ENCODE measurements around the gene ATP6V1B1.
"Not testable (repeated sequence)": the region's sequence is repeated elsewhere in the genome, so short reads cannot be mapped to it uniquely, and the experiment has no call there.

The ATP6V1B1 gene

GRCh38 chr2:70990216-70990615 is 54.5 kb downstream of the ATP6V1B1 start:
- DNase-seq (ENCODE audit: low read depth): no peak

DNA sequence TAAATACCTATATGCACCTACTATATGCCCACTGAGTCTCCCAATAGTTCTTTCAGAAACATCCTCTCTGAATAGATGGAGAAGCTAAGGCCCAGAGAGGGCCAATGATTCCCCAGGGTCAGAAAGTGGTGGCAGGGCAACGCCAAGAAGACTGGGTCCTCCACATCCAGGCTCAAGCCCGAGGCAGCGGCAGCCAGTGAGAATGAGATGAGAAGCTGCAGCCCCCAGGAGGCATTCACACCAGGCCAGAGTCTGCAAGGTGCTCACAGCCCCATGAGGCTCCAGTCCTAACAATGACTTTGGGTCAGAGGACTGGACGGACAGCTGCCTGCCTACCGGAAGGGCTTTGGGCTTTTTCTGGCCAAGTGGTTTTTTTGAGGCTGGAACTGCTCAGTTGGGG is 55.4 kb downstream of the ATP6V1B1 start:
- no peak for DNase-seq (ENCODE audit: low read depth)

DNA sequence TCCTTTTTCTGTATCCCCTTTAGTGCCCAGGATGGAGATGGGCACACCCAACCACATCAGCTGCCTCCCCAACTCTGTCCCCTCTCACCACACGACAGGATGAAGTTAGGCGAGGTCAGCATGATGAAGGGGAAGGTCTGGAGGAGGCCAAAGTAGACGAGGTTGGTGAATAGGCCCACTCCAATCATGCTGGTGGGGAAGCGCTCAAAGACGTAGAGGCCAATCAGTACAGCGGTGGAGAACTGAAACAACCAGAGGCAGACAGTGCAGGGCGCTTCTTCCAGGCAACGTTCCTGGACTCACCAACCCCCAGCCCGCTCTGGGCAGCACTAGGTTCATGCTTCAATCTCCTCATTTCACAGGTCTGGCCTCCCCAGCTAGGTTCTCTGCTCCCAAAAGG is 56.0 kb downstream of the ATP6V1B1 start:
- DNase-seq (ENCODE audit: low read depth): no peak

DNA sequence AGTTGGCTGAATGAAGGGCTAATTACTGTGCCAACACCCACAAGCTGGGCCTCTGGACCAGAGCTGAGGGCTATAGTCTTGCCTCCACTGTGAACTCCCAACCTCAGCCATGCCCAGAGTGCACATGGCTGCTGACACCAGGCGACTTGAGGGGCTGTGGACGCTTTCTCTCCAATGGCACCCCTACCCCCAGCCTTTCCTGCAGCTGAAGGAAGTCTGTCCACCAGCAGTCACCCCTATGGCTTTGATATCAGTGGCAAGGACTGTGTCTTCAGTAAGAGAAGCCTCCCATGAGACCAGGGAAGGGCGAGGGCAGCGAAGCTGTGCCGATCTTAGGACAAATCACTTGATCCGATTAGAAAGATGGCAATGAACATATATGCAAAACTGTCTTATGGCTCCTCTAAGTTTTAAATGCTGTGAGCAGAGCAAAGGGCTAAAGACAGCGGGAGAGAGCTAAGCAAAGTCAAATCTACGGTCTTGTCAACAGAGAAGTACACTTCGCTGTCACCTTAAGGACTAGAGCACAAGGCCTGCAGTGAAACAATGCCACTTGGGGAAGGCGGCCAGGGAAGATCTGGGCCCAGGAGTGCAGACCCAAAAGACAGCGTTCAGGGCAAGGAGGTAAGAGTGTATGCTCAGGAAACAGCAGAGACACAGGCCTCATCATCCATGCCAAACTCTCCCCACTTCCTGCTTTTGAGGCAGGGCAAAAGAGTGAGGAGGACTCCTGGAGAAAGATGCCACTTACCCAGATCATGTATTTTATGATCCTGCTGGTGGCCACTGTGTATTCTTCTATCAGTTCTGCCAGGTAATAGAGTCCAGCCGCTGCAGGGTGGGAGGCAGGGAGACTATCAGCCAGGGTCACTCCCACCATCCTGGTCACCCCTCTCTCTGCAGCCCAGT is 57.5 kb downstream of the ATP6V1B1 start:
- DNase-seq (ENCODE audit: low read depth): no peak

- peak; percentile 36 for DNase-seq (ENCODE audit: low read depth)
Measured at GRCh38 chr2:70994009-70994698, 58.5 kb downstream of the ATP6V1B1 start.

DNA sequence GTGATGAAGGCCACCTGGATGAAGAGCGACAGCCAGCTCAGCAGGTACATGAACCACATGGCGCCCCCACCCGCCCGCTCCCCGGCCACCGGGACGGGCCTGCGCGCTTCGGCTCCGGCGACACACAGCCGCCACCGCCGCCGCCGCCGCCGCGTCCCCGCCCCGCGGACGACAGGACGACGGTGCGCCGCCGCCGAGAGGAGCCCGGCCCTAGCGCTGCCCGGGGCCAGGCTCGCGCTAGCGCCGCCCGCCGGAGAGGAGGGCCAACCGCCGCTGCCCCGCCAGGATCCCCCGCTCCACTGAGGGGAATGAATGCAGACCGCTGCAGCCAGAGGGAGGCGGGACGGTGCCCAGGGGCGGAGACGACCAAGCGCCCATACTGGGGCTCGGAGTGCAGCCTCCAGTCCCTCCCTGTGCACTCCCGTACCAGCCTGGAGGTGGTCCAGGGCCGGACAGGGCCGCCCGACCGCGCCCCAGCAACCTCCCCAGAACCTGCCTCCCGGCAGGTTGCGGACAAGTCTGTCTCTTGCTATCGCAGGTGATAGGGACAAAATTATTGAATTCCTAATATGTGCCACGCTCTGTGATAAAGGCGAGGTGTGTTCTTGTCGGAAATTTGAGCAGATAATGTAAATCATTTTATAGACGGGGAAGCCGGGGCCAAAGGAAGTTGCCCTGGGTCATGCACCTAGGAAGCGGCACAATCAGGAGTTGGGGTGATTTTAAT is 59.2 kb downstream of the ATP6V1B1 start, which contains the start of gene TEX261:
Gene TEX261 (minus strand): TSS at position 175 of the 727 bp plus-strand sequence. CDS start 116 bp downstream, at position 59.
- peak; percentile 91 for DNase-seq (ENCODE audit: low read depth)

GRCh38 chr2:70995426-70995729 is 59.7 kb downstream of the ATP6V1B1 start:
- DNase-seq (ENCODE audit: low read depth): peak; percentile 38

DNA sequence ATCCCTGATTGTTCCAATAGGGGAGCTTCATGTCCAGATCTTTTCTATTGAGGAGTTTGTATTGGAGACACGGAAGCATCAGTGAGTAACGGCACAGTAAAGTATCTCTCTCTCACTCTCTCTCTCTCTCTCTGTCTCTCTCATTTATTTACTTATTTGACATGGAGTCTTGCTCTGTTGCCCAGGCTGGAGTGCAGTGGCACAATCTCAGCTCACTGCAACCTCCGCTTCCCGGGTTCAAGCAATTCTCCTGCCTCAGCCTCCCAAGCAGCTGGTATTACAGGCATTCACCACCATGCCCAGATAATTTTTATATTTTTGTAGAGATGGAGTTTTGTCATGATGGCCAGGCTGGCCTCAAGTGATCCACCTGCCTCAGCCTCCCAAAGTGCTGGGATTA is 63.2 kb downstream of the ATP6V1B1 start:
- DNase-seq (ENCODE audit: low read depth): not testable (repeated sequence)

DNA sequence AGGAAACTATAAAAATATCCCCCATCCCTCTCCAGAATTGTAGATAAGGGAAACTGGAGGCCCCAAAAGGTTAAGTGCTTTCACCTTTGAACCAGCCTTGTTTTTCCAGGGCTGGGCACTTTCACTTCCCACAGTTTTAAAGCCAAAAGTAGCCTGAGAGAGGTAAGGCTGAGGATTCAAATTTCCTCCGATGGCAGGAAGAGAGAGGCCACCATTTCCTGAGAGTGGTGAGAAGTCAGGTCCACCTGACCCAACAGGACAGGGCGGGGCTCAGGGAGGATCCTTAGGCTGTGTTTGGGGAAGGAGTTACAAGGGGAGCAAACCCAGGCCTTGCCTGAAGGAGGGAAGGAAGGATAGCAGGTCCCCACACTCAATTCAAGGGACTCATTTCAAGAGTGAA is 63.7 kb downstream of the ATP6V1B1 start:
- DNase-seq (ENCODE audit: low read depth): no peak

- DNase-seq (ENCODE audit: low read depth): not testable (repeated sequence)
Measured at GRCh38 chr2:70999931-71000330, 64.2 kb downstream of the ATP6V1B1 start.

GRCh38 chr2:71000780-71001591 is 65.3 kb downstream of the ATP6V1B1 start:
- peak; percentile 78 for DNase-seq (ENCODE audit: low read depth)

DNA sequence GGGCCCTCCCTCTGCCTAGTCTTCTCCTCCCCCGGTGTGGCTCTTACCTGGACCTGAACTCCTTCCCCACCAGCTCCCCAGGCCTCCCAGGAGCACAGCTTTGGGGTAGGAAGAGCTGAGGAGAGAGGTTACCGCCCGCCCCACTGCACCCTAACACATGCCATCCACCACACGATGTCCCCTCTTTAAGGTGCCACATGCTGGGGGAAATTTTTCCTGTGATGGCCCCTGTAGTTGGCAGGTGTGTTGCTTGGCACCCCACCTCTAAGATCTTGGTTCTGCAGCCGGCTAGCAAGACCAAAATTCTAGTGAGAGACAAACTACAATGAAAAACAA is 65.9 kb downstream of the ATP6V1B1 start:
- DNase-seq (ENCODE audit: low read depth): no peak

- no peak for DNase-seq (ENCODE audit: low read depth)
Measured at GRCh38 chr2:71001981-71002570, 66.4 kb downstream of the ATP6V1B1 start.

GRCh38 chr2:71003396-71003795 is 67.7 kb downstream of the ATP6V1B1 start:
- no peak for DNase-seq (ENCODE audit: low read depth)

DNA sequence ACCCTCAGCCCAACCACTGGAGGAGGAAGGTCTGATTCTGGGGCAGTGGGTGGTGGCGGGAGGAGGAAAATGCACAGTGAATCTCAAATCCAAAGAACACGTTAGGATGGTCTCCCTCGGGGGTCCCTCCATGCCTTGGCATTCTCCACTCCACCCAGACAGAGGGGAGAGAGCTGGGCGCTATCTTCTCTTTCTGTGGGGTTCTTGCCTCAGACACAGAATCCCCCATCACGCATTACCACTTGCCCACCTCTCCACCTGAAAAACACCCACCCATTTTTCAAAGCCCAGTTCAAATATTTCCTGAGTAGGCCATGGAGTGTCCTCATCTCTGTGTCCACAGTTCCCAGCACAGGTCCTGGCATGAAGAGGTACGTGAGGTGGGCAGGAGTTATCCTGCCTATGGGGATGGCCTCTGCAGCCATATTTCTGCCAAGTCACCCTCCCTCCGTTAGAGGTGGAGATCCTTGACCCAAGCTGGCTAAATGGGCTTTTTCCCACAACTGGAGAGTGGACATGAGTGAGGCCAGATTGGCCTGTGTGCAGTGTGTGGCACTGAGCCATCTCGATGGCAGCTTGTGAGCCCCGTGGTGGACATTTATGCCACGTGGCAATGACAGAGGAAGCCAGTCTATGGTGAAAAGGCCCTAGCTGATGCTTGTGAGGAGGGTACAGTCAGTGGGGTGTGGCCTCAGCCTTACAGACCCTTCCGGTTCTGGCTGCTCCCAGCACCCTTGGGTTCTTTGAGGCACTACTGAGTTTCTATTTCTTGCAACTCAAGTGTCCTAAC is 68.5 kb downstream of the ATP6V1B1 start:
- no peak for DNase-seq (ENCODE audit: low read depth)

DNA sequence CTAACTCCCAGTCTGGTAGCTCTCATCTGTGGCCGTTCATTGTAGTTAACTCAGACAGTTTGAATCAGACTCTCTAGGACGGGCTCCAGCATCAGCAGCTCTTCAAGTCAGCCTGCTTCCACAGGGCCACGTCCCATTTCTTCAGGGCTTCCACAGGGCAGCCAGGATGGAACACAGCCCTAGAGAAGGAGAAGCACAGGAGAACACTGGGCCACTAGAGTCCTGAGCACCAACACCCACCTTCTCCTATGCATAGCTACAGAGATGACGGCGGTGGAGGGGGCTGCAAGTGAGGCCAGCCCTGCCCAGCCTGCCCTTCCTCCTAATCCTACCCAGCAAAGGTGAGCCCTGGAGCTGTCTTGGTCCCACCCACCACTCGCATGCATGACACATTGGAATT is 69.2 kb downstream of the ATP6V1B1 start:
- DNase-seq (ENCODE audit: low read depth): no peak

- no peak for DNase-seq (ENCODE audit: low read depth)
Measured at GRCh38 chr2:71005271-71006202, 69.8 kb downstream of the ATP6V1B1 start.

- DNase-seq (ENCODE audit: low read depth): no peak
Measured at GRCh38 chr2:71006323-71006722, 70.6 kb downstream of the ATP6V1B1 start.

DNA sequence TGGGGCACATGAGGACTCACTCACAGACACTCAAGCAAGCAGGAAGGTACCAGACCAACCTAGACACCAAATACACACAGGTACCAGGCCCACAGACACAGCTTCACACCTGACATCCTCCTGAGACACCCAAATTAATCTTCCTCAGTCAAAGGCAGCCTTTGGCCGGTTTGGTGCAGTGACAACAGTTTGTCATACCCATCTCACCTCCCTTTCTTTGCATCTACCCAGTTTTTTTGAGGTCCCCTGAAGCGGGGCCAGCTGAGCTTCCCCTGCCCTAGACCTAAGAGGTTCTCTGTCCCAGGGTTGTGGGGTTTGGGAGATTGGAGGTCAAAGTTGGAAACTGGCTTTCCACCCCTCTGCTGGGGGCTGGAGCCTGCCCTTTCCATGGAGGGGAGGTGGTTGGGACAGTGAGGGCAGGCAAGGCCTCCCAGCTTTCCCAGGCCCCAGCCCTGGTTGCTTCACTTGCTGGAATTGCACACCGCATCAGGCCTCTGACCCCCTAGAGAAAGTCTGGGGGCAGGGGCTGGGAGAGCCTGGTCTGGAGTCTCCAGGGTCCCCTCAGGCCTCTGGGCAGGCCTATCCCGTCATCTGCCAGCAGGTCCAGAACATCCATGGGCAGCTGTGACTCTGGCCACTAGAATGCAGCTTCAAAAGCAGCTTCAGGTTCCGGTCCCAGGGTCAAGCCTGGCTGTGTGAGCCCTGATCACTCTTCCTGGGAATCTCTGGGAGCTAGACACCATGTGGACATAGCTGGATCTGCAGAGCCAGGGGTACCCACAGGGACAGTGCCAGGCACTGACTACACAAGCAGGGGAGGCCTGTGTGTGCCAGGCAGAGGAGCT is 71.5 kb downstream of the ATP6V1B1 start:
- DNase-seq (ENCODE audit: low read depth): no peak

All from activated T-cell treated with anti-CD3 and anti-CD28 coated beads for 24 hours (primary cell).